HG02884 (cell line): Measurements from ENCODE around the gene PLD5.

Experiments
- ATAC-seq: cut with Tn5 transposase; IDR thresholded peaks from one replicate; pipeline ENCODE4 v1.9.1; 2021; ENCODE audit warnings: mild to moderate bottlenecking, moderate library complexity; ENCODE audit not compliant: unreplicated experiment

The PLD5 gene

GRCh38 chr1:242524571-242525359 is at the start of gene PLD5:
Gene PLD5 (minus strand): TSS chr1:242524697.
- no peak for ATAC-seq

GRCh38 chr1:242569867-242570266 is 45.4 kb upstream of the PLD5 start:
- no peak for ATAC-seq

- ATAC-seq, result no peak
These were observed 44.2 kb upstream of the PLD5 start for GRCh38 chr1:242568666-242569065.

- no peak for ATAC-seq
These were observed 43.1 kb upstream of the PLD5 start for GRCh38 chr1:242567596-242567995.

- no peak for ATAC-seq
These were observed 32.3 kb upstream of the PLD5 start for GRCh38 chr1:242556759-242557158.

DNA sequence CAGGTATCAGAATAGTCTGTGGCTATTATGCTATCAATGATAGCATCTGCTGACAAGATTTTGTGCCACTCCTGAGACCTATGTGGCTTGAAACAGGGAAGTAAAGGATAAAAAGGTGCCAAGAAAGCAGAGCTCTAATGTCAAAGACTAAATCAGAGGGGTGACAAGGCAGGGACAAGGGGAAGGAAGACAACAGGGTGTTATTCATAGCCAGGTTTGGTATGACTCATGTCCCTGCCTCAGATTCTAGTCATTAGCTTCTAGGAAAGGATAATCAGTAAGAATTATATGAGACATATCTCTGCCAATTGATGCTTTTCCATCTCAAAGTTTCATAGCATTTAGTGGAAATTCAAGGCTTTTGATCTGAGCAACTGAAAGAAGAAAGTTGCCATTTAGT is 31.8 kb upstream of the PLD5 start:
- no peak for ATAC-seq

DNA sequence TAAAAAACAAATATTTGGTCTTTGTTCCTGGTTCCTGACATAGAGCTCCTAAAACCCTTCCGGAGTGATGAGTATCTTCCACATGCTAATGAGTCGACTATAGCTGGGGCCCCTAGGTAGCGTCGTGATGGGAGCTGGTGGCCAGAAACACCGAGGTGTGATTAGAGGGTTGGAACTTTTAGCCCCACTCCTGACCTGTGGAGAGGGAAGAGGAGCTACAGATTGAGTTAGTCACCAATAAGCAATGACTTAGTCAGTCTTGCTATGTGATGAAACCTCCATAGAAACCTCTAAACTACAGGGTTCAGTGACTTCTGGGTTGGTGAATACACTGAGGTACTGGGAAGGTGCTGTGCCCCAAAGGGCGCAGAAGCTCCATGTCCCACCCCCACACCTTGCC is 30.1 kb upstream of the PLD5 start:
- ATAC-seq, result no peak

DNA sequence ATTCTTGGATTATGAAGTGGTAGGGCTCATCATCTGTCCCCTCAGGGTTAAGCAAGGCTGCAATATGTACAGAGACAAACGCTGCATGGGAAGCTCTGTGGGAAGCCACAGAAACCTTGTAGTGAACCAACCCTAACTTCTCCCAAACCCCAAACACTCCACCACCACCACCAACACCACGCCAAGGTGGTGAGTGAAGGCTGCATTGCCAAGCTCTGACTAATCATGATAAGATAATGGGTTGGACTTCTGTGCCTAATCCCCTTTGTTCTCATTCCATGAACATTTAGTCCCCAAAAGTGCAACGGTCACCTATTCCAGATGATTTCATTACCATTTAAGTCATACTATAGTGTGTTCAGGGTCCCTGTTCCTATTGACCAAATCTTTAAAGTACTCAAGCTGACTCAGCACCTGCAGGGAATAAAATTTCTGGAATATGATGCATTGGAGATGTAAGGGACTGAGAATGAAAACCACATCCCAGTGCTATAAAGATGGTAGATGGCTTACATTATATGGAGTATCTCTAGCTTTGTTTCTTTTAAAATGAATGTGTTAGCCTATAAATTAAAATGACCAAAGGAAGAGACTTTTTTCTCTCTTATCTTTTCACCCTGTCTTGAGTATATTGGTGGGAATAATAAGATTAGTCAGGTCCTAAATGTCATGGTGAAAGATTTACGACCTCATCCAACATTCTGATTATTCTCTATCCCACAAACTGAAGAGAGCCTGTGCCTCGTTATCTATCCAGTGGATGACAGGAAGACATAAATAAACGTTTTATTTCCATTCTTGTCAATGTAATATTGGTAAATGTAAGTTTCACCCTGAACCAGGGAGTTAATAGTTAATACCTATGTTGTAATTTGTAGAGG is 22.6 kb upstream of the PLD5 start:
- ATAC-seq, result no peak

GRCh38 chr1:242546441-242546840 is 21.9 kb upstream of the PLD5 start:
- no peak for ATAC-seq

GRCh38 chr1:242544071-242544470 is 19.6 kb upstream of the PLD5 start:
- no peak for ATAC-seq

GRCh38 chr1:242542271-242542670 is 17.8 kb upstream of the PLD5 start:
- ATAC-seq, result no peak

DNA sequence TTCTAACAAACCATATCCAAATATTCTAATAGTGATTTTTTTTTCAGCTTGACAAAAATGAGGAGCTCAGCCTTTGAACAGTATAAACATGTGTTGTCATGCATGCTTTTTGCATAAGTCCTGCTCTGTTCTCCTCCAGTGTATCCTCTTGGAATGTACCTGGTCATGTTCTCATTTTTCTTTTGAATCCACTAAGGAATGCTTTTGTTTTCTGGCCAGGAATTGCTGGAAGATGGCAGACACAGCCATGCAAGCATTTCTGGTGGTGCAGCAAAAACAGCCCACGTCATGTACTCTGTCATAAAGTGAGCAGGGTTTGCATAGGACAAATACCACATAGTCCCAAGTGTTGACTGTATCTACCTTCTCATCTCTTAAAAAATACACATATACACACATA is 11.5 kb upstream of the PLD5 start:
- ATAC-seq, result no peak

DNA sequence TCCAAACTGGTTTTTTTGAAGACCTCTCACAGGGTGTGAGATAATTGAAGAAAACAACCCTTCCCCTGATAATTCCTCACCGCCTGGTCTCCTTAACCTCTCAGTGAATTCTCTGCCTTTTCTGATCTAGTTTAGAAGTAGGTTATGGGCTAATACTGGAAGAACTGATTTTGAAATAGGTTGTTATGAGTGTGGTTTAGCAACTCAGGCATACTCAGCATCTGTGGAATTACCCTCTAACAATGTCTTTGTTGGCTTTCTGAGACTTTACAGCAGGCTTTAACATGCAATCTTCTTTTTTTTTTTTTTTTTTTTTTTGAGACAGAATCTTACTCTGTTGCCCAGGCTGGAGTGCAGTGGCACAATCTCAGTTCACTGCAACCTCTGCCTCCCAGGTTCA is 10.3 kb upstream of the PLD5 start:
- ATAC-seq, result no peak

DNA sequence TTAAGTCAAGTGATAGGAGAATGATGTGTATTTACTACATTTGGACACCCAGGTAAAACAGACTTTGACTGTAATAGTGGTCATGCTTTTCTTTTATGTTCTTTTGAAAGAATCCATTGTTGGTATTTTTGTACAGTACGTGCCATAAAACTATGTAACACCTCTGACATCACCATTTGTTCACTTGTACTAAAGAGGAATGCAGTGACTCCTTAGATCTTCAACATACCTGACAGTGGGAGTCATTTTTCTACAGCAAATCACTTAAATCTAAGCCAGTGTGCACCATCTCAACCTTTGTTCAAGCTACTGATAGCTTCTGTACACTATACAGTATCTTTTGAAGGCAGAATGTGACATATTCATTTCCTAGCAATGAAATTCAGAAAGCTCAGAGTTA is 6.3 kb upstream of the PLD5 start:
- no peak for ATAC-seq

GRCh38 chr1:242525769-242526168 is 1.3 kb upstream of the PLD5 start:
- no peak for ATAC-seq

DNA sequence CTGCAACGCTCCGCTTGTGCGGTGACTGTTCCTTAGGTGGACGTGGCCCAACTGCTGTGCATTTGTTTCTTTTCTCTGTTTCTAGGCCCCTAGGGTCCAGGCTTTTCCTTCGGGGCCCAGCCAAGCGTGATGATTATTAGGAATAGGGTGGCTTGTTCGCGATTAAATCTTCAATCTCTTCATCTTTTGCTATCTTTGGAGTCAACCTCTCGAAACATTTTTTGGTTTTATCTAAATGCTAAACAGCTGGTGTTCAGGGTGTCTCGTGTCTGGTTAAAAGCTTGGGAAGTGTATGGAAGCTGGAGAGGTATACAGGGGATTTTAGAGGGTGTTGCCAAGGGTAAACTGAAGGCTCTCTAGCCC is 844 bp upstream of the PLD5 start:
- no peak for ATAC-seq

- no peak for ATAC-seq
These were observed 552 bp downstream of the PLD5 start for GRCh38 chr1:242523719-242524570.

DNA sequence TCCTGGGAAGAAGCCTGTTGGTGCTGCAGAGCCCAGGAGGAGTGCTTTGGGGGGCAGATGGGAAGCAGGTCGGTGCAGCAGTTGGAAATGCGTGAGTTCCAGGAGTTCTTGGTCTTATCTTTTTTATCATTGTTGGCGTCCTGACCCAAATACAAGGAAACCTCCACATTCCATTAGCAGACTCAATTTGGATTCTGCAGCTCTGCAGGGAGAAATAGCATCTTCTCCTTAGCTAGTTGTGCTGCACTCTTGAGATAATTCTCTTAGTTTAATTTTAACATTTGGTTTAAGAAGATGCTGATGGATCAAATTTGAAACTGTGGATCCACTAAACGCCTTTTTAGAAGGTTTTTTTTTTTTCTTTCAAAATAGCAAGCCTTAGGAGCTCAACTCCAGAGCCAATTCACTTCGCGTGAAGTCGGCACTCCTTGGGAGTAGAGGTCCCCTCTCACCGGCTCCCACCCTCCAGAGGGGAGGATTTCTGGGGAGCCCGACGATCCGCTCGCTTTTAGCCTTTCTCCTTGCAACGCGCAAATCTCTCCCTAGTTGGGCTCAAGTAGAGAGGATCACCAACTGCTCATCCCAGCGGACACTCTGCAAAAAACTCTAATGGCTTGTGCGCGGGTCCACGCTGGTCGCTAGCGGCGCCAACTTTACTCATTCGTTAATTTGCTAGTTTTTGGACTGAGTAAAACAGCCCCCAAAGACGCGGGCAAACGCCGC is 1.3 kb downstream of the PLD5 start:
- ATAC-seq, result no peak

DNA sequence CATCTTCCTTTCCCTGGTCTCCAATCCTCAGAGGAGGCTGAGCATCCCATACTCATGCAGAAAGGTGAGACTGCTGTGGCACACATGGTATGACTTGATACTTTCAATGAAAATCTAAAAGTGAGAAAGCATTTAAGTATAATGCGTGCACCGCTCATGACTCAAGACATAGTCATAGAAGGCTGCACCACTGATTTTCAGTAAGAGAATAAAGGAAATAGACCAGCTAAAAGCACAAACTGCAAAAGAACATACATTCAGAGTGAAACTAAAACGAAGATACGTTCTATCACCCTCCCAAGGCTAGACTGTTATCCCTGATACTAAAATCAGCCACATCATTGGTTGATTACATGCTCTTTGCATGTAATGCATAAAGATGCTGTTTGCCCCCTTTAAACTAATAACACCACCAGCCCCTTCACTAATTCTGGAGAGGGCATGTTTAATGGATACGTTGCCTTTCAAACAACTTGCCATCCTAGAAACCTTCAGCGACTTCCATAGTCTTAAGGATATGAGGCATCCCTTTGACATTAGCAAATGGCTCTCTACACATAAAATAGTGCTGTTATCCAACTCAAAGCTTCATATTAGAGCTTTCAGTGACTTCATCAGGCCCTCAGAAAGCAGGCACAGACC is 2.1 kb downstream of the PLD5 start:
- ATAC-seq, result no peak

- ATAC-seq, result no peak
These were observed 8.9 kb downstream of the PLD5 start for GRCh38 chr1:242515555-242515954.
